Right lobe of liver (tissue), 4 donors: ENCODE measurements around the gene FAM171A2.

Source experiments
- CTCF ChIP-seq, 4 donors: fragments of 200-600 bp in 3 of 4; fragments of 450-650 bp in 1 of 4; IDR thresholded peaks; one replicate each; pipeline versions ENCODE4 v1.5.1 to v1.8.0; 2016 to 2022; ENCODE audit warnings: antibody characterized with exemption in 4 of 4, mild to moderate bottlenecking in 2 of 4
- POLR2A ChIP-seq: fragments of 450-650 bp; IDR thresholded peaks from one replicate; pipeline ENCODE4 v1.6.1; 2017; ENCODE audit warnings: antibody characterized with exemption, mild to moderate bottlenecking
- donor health status: DM: no; HTN: no; CAD: no.
- donor health status: DM: no; HTN: no; CAD: no.
- donor health status: DM: no; HTN: yes; CAD: no.

DNA sequence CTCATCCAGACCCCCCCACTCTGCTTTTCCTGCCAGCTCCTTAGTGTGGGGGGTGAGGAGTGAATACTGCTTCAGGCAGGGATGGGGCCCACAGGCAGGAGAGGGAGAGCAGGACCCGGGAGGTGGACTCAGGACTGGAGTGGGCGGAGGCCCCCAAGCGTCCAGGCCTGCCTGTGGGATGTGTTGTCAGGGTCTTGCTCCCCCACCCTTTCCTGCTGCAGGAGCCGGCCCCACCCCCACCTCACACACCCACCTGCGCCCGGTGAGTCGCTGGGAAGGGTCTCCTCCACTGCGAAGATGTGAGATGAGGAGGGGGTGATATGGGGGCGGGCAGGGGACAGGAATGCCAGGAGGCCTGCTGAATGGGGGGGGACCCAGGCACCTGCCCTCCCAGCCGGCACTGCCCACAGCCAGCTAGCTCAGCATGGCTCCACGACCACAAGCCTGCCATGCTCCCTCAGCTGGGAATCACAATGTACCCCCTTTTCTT, 1.1 kb downstream of the FAM171A2 start:
- no peak for TF ChIP-seq CTCF (IDR thresholded peaks at IDR 0.05)
- TF ChIP-seq POLR2A: no peak
